ENCODE data around the gene TBC1D22B. TPM values are rescaled to one million over a fixed set of nuclear protein-coding genes. Genes with fewer than 3 reads are reported as not detected.
A peak's percentile ranks its signal among the peaks of the same experiment; 100 is the strongest.

TBC1D22B gene
- total and polyA plus RNA-seq, 9 of the 15 experiments (the other 6 are each of a cell fraction or from before 2014, with no cell fraction given): 4.8 to 24.2 (median 13.5) TPM

DNA sequence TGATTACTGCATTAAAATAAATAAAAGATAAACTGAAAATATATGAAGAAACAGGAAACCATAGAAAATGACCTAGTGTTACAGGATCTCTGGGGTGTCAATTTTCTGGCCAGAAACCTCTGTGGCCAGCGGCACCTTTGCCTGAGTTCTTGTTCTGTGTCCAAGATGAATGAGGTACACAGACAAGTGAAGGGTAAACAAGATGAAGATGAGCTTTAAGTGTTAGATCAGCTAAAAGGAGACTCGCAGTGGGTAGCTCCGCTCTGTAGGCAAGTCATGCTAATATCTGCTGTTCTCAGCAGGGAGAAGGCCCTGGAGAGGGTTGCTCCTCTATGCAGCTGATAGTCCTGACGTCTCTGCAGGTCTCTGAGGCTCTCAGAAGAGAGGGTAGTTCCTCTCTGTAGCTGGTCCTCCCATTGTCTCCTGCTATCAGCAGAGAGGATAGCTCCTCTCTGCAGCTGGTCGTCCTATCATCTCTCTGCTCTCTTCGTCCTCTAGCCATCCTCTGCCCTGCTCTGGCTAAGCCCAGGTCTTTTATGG, 35.9 kb upstream of the TBC1D22B start:
- ChIA-PET CTCF (ENCODE audit: low intra/inter-chr PET ratio) (interaction anchor here (0.6 kb wide), 1 partner anchor 68 kb away, joined by 5 read pairs; no protein-coding TSS in a partner anchor), POLR2A (interaction anchor here (0.6 to 2.1 kb wide), 5 partner anchors 8 to 572 kb away, joined by 3 to 13 read pairs (median 4); partner anchors contain the start of genes TBC1D22B and TMEM217)
- peak; percentile 6 for ATAC-seq
- no peaks in the 10 kb centered on the region for H3K36me3 ChIP-seq (ENCODE audit: control insufficient read depth, insufficient read depth, low read length)
- no TSS peak for BruUV-seq (replicated peaks)
- peak overlapping the region; percentile 79 for H3K4me2 ChIP-seq (ENCODE audit: insufficient read depth, low read length)
- 37% methylated on average over 6 of the region's 6 CpGs for WGBS (ENCODE audit: insufficient coverage, low coverage, missing lambda C conversion rate)
- H3K4me1 ChIP-seq (replicated peaks in 1 of 2; ENCODE audit: control insufficient read depth in 2 of 2, insufficient read depth in 2 of 2, low read length in 2 of 2): peaks cover 14 to 21% of the 10 kb centered on the region in 2 experiments; a peak in 4 of 5 replicates
- intact Hi-C loops (cut with micrococcal nuclease) (loop anchor here (2.0 kb wide), 2 partner anchors 37 to 93 kb away; partner anchors contain the start of gene TMEM217), in situ Hi-C loops (cut with MboI) (no loop called here)
- no peaks in the 10 kb centered on the region for H3K9me1 ChIP-seq (ENCODE audit: control insufficient read depth, insufficient read depth, low read length)
- no peak overlapping the region for H3K27ac ChIP-seq (ENCODE audit: extremely low read depth, low read depth, low read length)
- H3K27me3 ChIP-seq (ENCODE audit: control insufficient read depth in 2 of 2, insufficient read depth in 2 of 2, low read length in 2 of 2): no peaks in the 10 kb centered on the region
- H3K4me3 ChIP-seq: peak overlapping the region; percentile 52
- H3K9me3 ChIP-seq (replicated peaks; ENCODE audit: control insufficient read depth, insufficient read depth, low read depth, low read length): no peaks in the 10 kb centered on the region
- H4K20me1 ChIP-seq (replicated peaks; ENCODE audit: control insufficient read depth, insufficient read depth, low read length): no peaks in the 10 kb centered on the region
- FAIRE-seq: peak; percentile 81
- peak overlapping the region; percentile 96 for H2AFZ ChIP-seq (ENCODE audit: low read depth, low read length)
- DNase-seq (ENCODE audit: extremely low read depth in 1 of 4, low spot score in 3 of 4): peak in 1 of 4 experiments; percentile 38
- no peaks in the 10 kb centered on the region for H3K79me2 ChIP-seq (ENCODE audit: control insufficient read depth, insufficient read depth, low read length)
- peak overlapping the region in 1 of 2 experiments; percentile 90; a peak in 1 of 4 replicates for H3K9ac ChIP-seq (ENCODE audit: insufficient read depth in 1 of 2, low read depth in 2 of 2, low read length in 2 of 2)
- no peak for TF ChIP-seq ERF (CRISPR knock-in tag; IDR thresholded peaks at IDR 0.05)
- TF ChIP-seq ZNF212 (CRISPR knock-in tag; IDR thresholded peaks at IDR 0.05): no peak
- TF ChIP-seq RREB1 (CRISPR knock-in tag; IDR thresholded peaks at IDR 0.05): no peak
- no peak for TF ChIP-seq EP300 (IDR thresholded peaks at IDR 0.05; ENCODE audit: low read length)
- TF ChIP-seq REST (IDR thresholded peaks at IDR 0.05; ENCODE audit: borderline replicate concordance): no peak
- 0 out of 2 replicates have a peak, but pooled peaks have one; percentile 29 for TF ChIP-seq REST (CRISPR knock-in tag; IDR thresholded peaks at IDR 0.05; ENCODE audit: low read depth)
- TF ChIP-seq ZNF12 (CRISPR knock-in tag; IDR thresholded peaks at IDR 0.05): peak; percentile 82
